ENCODE measurements around the gene KLHL2.

- TF ChIP-seq CTCF (IDR thresholded peaks at IDR 0.05) (no peak), POLR2A (IDR thresholded peaks at IDR 0.05) (no peak), POLR2AphosphoS5 (IDR thresholded peaks at IDR 0.05) (no peak)
Measured at GRCh38 chr4:165204462-165204830, 2.9 kb upstream of the KLHL2 start.
